ENCODE measurements around the gene ADAMTS10. TPM values are rescaled to one million over a fixed set of nuclear protein-coding genes. Genes with fewer than 3 reads are reported as not detected.
"Not testable (repeated sequence)": the region's sequence is repeated elsewhere in the genome, so short reads cannot be mapped to it uniquely, and the experiment has no call there.

ADAMTS10 gene
- total RNA-seq, 1 donor from 2014 or later: 29.4 TPM

GRCh38 chr19:8630796-8631424, 20.4 kb upstream of the ADAMTS10 start:
- intact Hi-C loops (cut with DNase I): no loop called here
- Histone ChIP-seq H3K27ac (peak overlapping the region; percentile 55), H3K36me3 (no peaks in the 10 kb centered on the region), H3K4me3 (no peak overlapping the region), H3K9me3 (no peaks in the 10 kb centered on the region), H3K27me3 (no peaks in the 10 kb centered on the region), H3K4me1 (no peaks in the 10 kb centered on the region)
- ATAC-seq: no peak
- no peak for DNase-seq
- no peak for TF ChIP-seq CTCF (IDR thresholded peaks at IDR 0.05)

GRCh38 chr19:8629996-8630683, 19.6 kb upstream of the ADAMTS10 start, which contains the start of gene NFILZ:
TSS of gene NFILZ (plus strand) at chr19:8630633. CDS start at chr19:8676766, 46,133 bp downstream.
- no peak for TF ChIP-seq CTCF (IDR thresholded peaks at IDR 0.05)
- Histone ChIP-seq H3K4me1 (no peaks in the 10 kb centered on the region), H3K27me3 (no peaks in the 10 kb centered on the region), H3K4me3 (no peak within 1 kb of the TSS), H3K36me3 (no peaks in the 10 kb centered on the region), H3K27ac (peak within 1 kb of the TSS; percentile 55), H3K9me3 (no peaks in the 10 kb centered on the region)
- intact Hi-C loops (cut with DNase I): no loop called here
- ATAC-seq (no peak), DNase-seq (no peak)

- ATAC-seq (no peak), DNase-seq (no peak)
- intact Hi-C loops (cut with DNase I): no loop called here
These were observed 18.7 kb upstream of the ADAMTS10 start for GRCh38 chr19:8629184-8629583.

GRCh38 chr19:8626842-8627241, 16.3 kb upstream of the ADAMTS10 start:
- ATAC-seq (no peak), DNase-seq (no peak)
- no peak for TF ChIP-seq CTCF (IDR thresholded peaks at IDR 0.05)
- Histone ChIP-seq H3K27me3 (no peaks in the 10 kb centered on the region), H3K9me3 (no peaks in the 10 kb centered on the region), H3K27ac (no peak overlapping the region), H3K4me3 (no peak overlapping the region), H3K4me1 (no peaks in the 10 kb centered on the region), H3K36me3 (no peaks in the 10 kb centered on the region)
- intact Hi-C loops (cut with DNase I): no loop called here

More at GRCh38 chr19:8629184-8629583, 18.7 kb upstream of the ADAMTS10 start:
- no peaks in the 10 kb centered on the region for H3K36me3 ChIP-seq
- TF ChIP-seq CTCF (IDR thresholded peaks at IDR 0.05): no peak
- no peak overlapping the region for H3K4me3 ChIP-seq
- H3K4me1 ChIP-seq: no peaks in the 10 kb centered on the region
- H3K9me3 ChIP-seq: no peaks in the 10 kb centered on the region
- no peaks in the 10 kb centered on the region for H3K27me3 ChIP-seq
- H3K27ac ChIP-seq: no peak overlapping the region

- H3K4me3 ChIP-seq; ATAC-seq; H3K9me3 ChIP-seq; H3K36me3 ChIP-seq; H3K27me3 ChIP-seq; DNase-seq; H3K27ac ChIP-seq; intact Hi-C loops (cut with DNase I); H3K4me1 ChIP-seq: not testable (repeated sequence)
- TF ChIP-seq CTCF (IDR thresholded peaks at IDR 0.05): peak; percentile 5
These were observed 12.4 kb upstream of the ADAMTS10 start for GRCh38 chr19:8622886-8623285.

Data from upper lobe of right lung (tissue), 1 donor.